HFF-Myc (cell line): ENCODE results near the gene LCE5A.
"Not testable (repeated sequence)": the region's sequence is repeated elsewhere in the genome, so short reads cannot be mapped to it uniquely, and the experiment has no call there.

ENCODE experiments used
- DNase-seq: peaks from one replicate; pipeline ENCODE4 v3.0.0-alpha.2; 2011; ENCODE audit warnings: low read depth; ENCODE audit errors: extremely low read depth
- H3K4me3 ChIP-seq: replicated peaks from 2 replicates; pipeline ENCODE4 v1.5.1; 2011; ENCODE audit warnings: low read depth, mild to moderate bottlenecking, control low read depth, low read length
- CTCF ChIP-seq: IDR thresholded peaks from 2 replicates; pipeline ENCODE4 v1.5.1; 2012; ENCODE audit warnings: mild to moderate bottlenecking, low read depth, low read length, control low read depth; ENCODE audit errors: missing control alignments

The LCE5A gene

GRCh38 chr1:152481869-152482664 lies 28.5 kb upstream of the LCE5A start:
- no peak for TF ChIP-seq CTCF
- DNase-seq = no peak
- H3K4me3 ChIP-seq = no peak overlapping the region

- no peak overlapping the region for H3K4me3 ChIP-seq
- no peak for DNase-seq
- TF ChIP-seq CTCF = peak; percentile 27
Observed at GRCh38 chr1:152486400-152487006, 24.1 kb upstream of the LCE5A start.

GRCh38 chr1:152487871-152488270 lies 22.7 kb upstream of the LCE5A start:
- DNase-seq = no peak
- H3K4me3 ChIP-seq = no peak overlapping the region
- no peak for TF ChIP-seq CTCF

GRCh38 chr1:152491537-152491936 lies 19.1 kb upstream of the LCE5A start:
- DNase-seq, H3K4me3 ChIP-seq: not testable (repeated sequence)

- TF ChIP-seq CTCF = peak; percentile 18
Observed at GRCh38 chr1:152495066-152495675, 15.4 kb upstream of the LCE5A start.

GRCh38 chr1:152497273-152497672 lies 13.3 kb upstream of the LCE5A start:
- no peak overlapping the region for H3K4me3 ChIP-seq
- TF ChIP-seq CTCF = no peak
- no peak for DNase-seq

More at GRCh38 chr1:152495066-152495675, 15.4 kb upstream of the LCE5A start:
- H3K4me3 ChIP-seq = no peak overlapping the region
- DNase-seq = no peak

- no peak for TF ChIP-seq CTCF
- no peak overlapping the region for H3K4me3 ChIP-seq
- DNase-seq = no peak
Observed at GRCh38 chr1:152501704-152502103, 8.9 kb upstream of the LCE5A start.
